Loucy (cell line): ENCODE measurements around the gene ESR2.

Experiments
- H2AFZ ChIP-seq: fragments of 200-600 bp; sonication (generic); 2 replicates; pipeline ENCODE4 v1.6.0; 2016; ENCODE audit warnings: antibody characterized with exemption, mild to moderate bottlenecking, low read length, moderate library complexity
- H3F3A ChIP-seq: fragments of 200-600 bp; 2 replicates; pipeline ENCODE4 v1.6.0; 2016; ENCODE audit warnings: antibody characterized with exemption, low read depth, mild to moderate bottlenecking
- H3K27me3 ChIP-seq: fragments of 200-600 bp; sonication (generic); 2 replicates; pipeline ENCODE4 v1.6.1; 2014; ENCODE audit warnings: low read length, mild to moderate bottlenecking; ENCODE audit not compliant: insufficient read depth, poor library complexity, severe bottlenecking
- H3K36me3 ChIP-seq: fragments of 200-600 bp; sonication (generic); 2 replicates; pipeline ENCODE4 v1.6.1; 2016; ENCODE audit warnings: low read length; ENCODE audit not compliant: insufficient read depth
- H3K4me1 ChIP-seq: fragments of 200-600 bp; sonication (generic); 2 replicates; pipeline ENCODE4 v1.5.1; 2014; ENCODE audit warnings: low read length, mild to moderate bottlenecking; ENCODE audit not compliant: insufficient read depth, poor library complexity, severe bottlenecking
- H3K4me2 ChIP-seq: fragments of 200-600 bp; sonication (generic); 2 replicates; pipeline ENCODE4 v1.6.0; 2014; ENCODE audit warnings: antibody characterized with exemption, low read length, low read depth, mild to moderate bottlenecking; ENCODE audit not compliant: poor library complexity, severe bottlenecking
- H3K4me3 ChIP-seq: fragments of 200-600 bp; sonication (generic); 2 replicates; pipeline ENCODE4 v1.5.1; 2014; ENCODE audit warnings: low read length, mild to moderate bottlenecking, mixed read lengths; ENCODE audit not compliant: poor library complexity, severe bottlenecking
- H3K79me2 ChIP-seq: fragments of 200-600 bp; sonication (generic); 2 replicates; pipeline ENCODE4 v1.6.1; 2014; ENCODE audit warnings: low read length; ENCODE audit not compliant: insufficient read depth
- H3K9ac ChIP-seq: fragments of 200-600 bp; sonication (generic); 2 replicates; pipeline ENCODE4 v1.6.0; 2014; ENCODE audit warnings: mild to moderate bottlenecking, low read depth, low read length, moderate library complexity; ENCODE audit not compliant: poor library complexity, severe bottlenecking
- H3K9me2 ChIP-seq: fragments of 200-600 bp; sonication (generic); replicated peaks from 2 replicates; pipeline ENCODE4 v1.6.1; 2016; ENCODE audit warnings: low read depth, low read length, mixed read lengths
- H3K9me3 ChIP-seq: fragments of 200-600 bp; sonication (generic); 2 replicates; pipeline ENCODE4 v1.6.1; 2014; ENCODE audit warnings: mild to moderate bottlenecking, antibody characterized with exemption, low read length, low read depth; ENCODE audit not compliant: insufficient read depth
- H4K20me1 ChIP-seq: fragments of 200-600 bp; sonication (generic); 2 replicates; pipeline ENCODE4 v1.6.0; 2014; ENCODE audit warnings: antibody characterized with exemption, low read length, mild to moderate bottlenecking; ENCODE audit not compliant: insufficient read depth, poor library complexity, severe bottlenecking
- CTCF ChIP-seq: fragments of 200-600 bp; sonication (generic); conservative IDR thresholded peaks from 2 replicates; pipeline ENCODE4 v1.5.1; 2014; ENCODE audit warnings: mild to moderate bottlenecking, antibody characterized with exemption, low read length
- EZH2phosphoT487 ChIP-seq: fragments of 200-600 bp; IDR thresholded peaks from 2 replicates; pipeline ENCODE4 v1.6.1; 2018; ENCODE audit warnings: antibody characterized with exemption, mild to moderate bottlenecking, moderate library complexity, borderline replicate concordance

ESR2 gene

DNA sequence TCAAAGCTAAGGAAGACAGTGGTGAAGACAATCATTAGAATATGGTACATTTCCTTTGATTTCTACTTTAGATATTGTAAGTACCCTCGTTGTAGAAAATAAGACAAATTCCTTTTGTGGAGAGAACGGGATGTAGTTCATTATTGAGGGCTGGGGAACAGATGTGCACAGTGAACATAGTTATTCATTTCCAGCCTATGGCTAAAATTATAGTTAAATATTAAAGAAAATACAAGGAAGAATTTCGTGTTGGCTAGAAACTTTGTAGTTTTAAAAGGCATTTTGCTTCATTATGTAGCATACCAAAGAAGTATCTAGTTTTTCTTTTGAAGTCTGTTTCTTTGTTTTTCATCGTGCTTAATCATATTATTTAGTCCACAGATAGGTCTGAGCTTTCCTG, 201.8 kb downstream of the ESR2 start:
- Histone ChIP-seq H3K4me1 (no peaks in the 10 kb centered on the region), H3F3A (no peaks in the 10 kb centered on the region), H3K9ac (no peak overlapping the region), H3K79me2 (no peaks in the 10 kb centered on the region), H3K4me3 (no peak overlapping the region), H3K9me3 (no peaks in the 10 kb centered on the region), H2AFZ (no peak overlapping the region), H4K20me1 (no peaks in the 10 kb centered on the region), H3K36me3 (no peaks in the 10 kb centered on the region), H3K4me2 (no peak overlapping the region), H3K9me2 (no peaks in the 10 kb centered on the region), H3K27me3 (no peaks in the 10 kb centered on the region)
- no peak for TF ChIP-seq CTCF
- TF ChIP-seq EZH2phosphoT487: no peak

GRCh38 chr14:64091217-64091616, 203.0 kb downstream of the ESR2 start:
- no peak overlapping the region for H3K9ac ChIP-seq
- H3K4me2 ChIP-seq: no peak overlapping the region
- no peaks in the 10 kb centered on the region for H4K20me1 ChIP-seq
- H3K9me2 ChIP-seq: no peaks in the 10 kb centered on the region
- no peak overlapping the region for H3K4me3 ChIP-seq
- no peaks in the 10 kb centered on the region for H3K27me3 ChIP-seq
- no peaks in the 10 kb centered on the region for H3K9me3 ChIP-seq
- H3F3A ChIP-seq: no peaks in the 10 kb centered on the region
- H2AFZ ChIP-seq: no peak overlapping the region
- TF ChIP-seq EZH2phosphoT487 (no peak), CTCF (no peak)
- no peaks in the 10 kb centered on the region for H3K4me1 ChIP-seq
- H3K79me2 ChIP-seq: no peaks in the 10 kb centered on the region
- no peaks in the 10 kb centered on the region for H3K36me3 ChIP-seq

- no peaks in the 10 kb centered on the region for H3F3A ChIP-seq
- H3K79me2 ChIP-seq: no peaks in the 10 kb centered on the region
- H3K4me2 ChIP-seq: no peak overlapping the region
- H3K4me1 ChIP-seq: no peaks in the 10 kb centered on the region
- H3K36me3 ChIP-seq: no peaks in the 10 kb centered on the region
- H4K20me1 ChIP-seq: no peaks in the 10 kb centered on the region
- no peak overlapping the region for H2AFZ ChIP-seq
- H3K27me3 ChIP-seq: no peaks in the 10 kb centered on the region
- no peak overlapping the region for H3K4me3 ChIP-seq
- H3K9me3 ChIP-seq: no peaks in the 10 kb centered on the region
- no peak overlapping the region for H3K9ac ChIP-seq
- H3K9me2 ChIP-seq: no peaks in the 10 kb centered on the region
- TF ChIP-seq EZH2phosphoT487: no peak
- no peak for TF ChIP-seq CTCF
Observed at GRCh38 chr14:64089920-64090319, 204.3 kb downstream of the ESR2 start.
